D721Med (cell line): ENCODE measurements around the gene ATP5F1E.

Experiments used
- DNase-seq: peaks from one replicate; pipeline ENCODE4 v3.0.0; 2011; ENCODE audit warnings: low spot score; ENCODE audit not compliant: insufficient read length
- FAIRE-seq: peaks from 2 replicates; lab custom pipeline; 2011; peaks lifted over from hg19 to GRCh38; lab: Jason Lieb, UNC
- TF ChIP-seq, protein P1 (sequence below): IDR thresholded peaks from 2 replicates; pipeline ENCODE4 v1.5.1; 2012; ENCODE audit warnings: mild to moderate bottlenecking, control low read depth; ENCODE audit not compliant: insufficient read depth; ENCODE audit errors: missing control alignments

The ATP5F1E gene

DNA sequence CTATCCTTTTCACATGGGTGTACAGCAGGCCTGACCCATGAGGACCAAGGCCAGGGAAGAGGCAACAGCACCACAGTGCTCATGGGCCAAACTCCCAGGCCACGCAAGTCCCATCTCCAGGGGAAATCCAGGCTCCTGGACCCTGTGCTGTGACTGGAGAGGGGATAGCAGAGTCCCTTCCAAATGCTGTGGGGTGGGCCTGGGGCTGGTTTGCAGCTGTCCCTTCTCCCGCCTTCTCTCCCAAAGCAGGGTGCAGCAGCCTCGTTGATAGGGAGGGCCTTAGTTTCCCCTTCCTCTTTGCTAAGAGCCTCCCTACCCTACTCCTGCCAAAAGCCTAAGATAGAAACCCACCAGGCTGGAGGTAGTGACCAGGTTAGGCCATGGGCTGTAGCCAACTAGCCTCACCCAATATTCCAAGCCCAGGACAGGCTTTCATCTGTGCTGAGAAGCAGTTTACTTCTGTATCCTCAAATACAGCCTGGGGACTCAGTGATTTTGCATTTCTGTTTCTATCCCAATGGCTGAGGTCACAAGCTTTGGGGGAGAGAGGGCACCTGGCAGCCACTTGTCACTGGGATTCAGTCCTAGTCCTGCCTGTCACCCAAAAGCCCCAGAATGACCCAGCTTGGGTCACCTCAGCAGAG is 26.5 kb downstream of the ATP5F1E start:
- DNase-seq = no peak
- no peak for FAIRE-seq
- TF ChIP-seq, protein P1, sequence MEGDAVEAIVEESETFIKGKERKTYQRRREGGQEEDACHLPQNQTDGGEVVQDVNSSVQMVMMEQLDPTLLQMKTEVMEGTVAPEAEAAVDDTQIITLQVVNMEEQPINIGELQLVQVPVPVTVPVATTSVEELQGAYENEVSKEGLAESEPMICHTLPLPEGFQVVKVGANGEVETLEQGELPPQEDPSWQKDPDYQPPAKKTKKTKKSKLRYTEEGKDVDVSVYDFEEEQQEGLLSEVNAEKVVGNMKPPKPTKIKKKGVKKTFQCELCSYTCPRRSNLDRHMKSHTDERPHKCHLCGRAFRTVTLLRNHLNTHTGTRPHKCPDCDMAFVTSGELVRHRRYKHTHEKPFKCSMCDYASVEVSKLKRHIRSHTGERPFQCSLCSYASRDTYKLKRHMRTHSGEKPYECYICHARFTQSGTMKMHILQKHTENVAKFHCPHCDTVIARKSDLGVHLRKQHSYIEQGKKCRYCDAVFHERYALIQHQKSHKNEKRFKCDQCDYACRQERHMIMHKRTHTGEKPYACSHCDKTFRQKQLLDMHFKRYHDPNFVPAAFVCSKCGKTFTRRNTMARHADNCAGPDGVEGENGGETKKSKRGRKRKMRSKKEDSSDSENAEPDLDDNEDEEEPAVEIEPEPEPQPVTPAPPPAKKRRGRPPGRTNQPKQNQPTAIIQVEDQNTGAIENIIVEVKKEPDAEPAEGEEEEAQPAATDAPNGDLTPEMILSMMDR = no peak

- TF ChIP-seq, protein P1 = no peak
- DNase-seq = no peak
- FAIRE-seq = no peak
Measured at GRCh38 chr20:59004763-59005522, 27.2 kb downstream of the ATP5F1E start.

DNA sequence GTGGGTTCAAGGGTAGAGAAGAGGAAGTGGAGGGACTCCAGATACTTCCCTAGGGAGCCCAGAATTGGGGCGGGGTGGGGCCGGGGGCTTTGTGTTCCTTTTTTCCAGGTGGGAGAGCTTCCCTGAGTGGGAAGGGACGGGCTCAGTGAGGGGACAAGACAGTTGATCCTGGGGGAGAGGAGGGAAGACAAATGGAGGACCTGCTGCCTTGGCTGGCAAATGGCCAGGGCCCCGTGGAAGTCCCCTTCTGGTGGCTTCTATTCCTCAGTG is 27.7 kb downstream of the ATP5F1E start:
- TF ChIP-seq, protein P1 = no peak
- FAIRE-seq (no peak), DNase-seq (no peak)

GRCh38 chr20:59003836-59004492 is 28.2 kb downstream of the ATP5F1E start:
- TF ChIP-seq, protein P1 = no peak
- FAIRE-seq = no peak
- DNase-seq = no peak

- no peak for DNase-seq
- no peak for FAIRE-seq
- TF ChIP-seq, protein P1 = no peak
Measured at GRCh38 chr20:59002874-59003399, 29.2 kb downstream of the ATP5F1E start.

DNA sequence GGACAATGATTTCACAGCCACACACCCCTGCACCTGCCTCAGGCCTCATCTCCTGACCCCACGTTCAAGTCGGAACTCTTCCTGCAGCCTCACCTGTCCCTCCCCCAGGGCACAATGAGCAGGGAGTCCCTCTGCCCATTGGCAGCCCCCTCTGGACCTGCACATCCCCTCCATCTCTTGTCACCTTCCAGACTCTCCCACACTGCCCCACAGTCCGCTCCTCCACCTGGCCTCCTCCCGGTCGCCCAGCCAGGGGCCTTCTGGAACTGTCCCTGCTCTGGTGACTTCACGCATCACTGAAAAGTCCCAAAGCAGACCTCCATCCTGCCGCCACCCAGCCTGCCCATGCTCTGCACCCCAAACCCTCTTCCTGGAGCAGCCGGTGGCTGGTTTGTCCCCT is 29.7 kb downstream of the ATP5F1E start:
- DNase-seq (no peak), FAIRE-seq (no peak)
- TF ChIP-seq, protein P1 = no peak
